Esophagus squamous epithelium (tissue), 5 donors: ENCODE measurements around the gene DAD1. TPM values are rescaled to one million over a fixed set of nuclear protein-coding genes. Genes with fewer than 3 reads are reported as not detected.

Experiments
- DNase-seq: peaks from one replicate; lab custom pipeline; 2025; lab: John Stamatoyannopoulos, UW
- H3K27ac ChIP-seq, 4 donors: fragments of 200-600 bp; sonication (generic); one replicate each; pipeline ENCODE4 v1.5.1; 2016 to 2019; ENCODE audit warnings: mild to moderate bottlenecking in 1 of 4
- H3K27me3 ChIP-seq, 4 donors: fragments of 200-600 bp; sonication (generic); 1 replicate in 3 of 4; 2 replicates in 1 of 4; pipeline versions ENCODE4 v1.5.1 to v1.6.0; 2017 to 2021; ENCODE audit warnings: antibody characterized with exemption in 1 of 4
- H3K36me3 ChIP-seq, 3 donors: fragments of 200-600 bp; sonication (generic); one replicate each; pipeline ENCODE4 v1.5.1; 2016 to 2019
- H3K4me1 ChIP-seq, 3 donors: fragments of 200-600 bp; sonication (generic); one replicate each; pipeline ENCODE4 v1.5.1; 2017 to 2019
- H3K4me3 ChIP-seq, 4 donors: fragments of 200-600 bp; sonication (generic); 1 replicate in 3 of 4; 2 replicates in 1 of 4; pipeline ENCODE4 v1.5.1; 2016 to 2019; ENCODE audit warnings: mild to moderate bottlenecking in 2 of 4, moderate library complexity in 1 of 4
- H3K9me3 ChIP-seq, 3 donors: fragments of 200-600 bp; sonication (generic); one replicate each; pipeline ENCODE4 v1.5.1; 2016 to 2019
- POLR2A ChIP-seq, 4 donors: fragments of 450-650 bp; IDR thresholded peaks; one replicate each; pipeline ENCODE4 v1.6.1; 2017; ENCODE audit warnings: antibody characterized with exemption in 4 of 4, mild to moderate bottlenecking in 4 of 4, moderate library complexity in 3 of 4
- WGBS, 2 donors: methylation state at CpG; one replicate each; pipeline ENCODE4 v1.1.5; 2018; 5-methylcytosine and 5-hydroxymethylcytosine counted together
- intact Hi-C: fragments of 100-400 bp; cut with DNase I; formaldehyde crosslinking; loops from one replicate; pipeline ENCODE4 v1.15.0; 2022
- total RNA-seq, 4 donors: library from RNA; depleted of rRNA; stranded (reverse); fragments of >200 nt; gene quantifications; one replicate each; pipeline ENCODE4 v1.1.0, GENCODE V29; 2016
- TF ChIP-seq, protein P1 (sequence below), 6 experiments: fragments of 450-650 bp in 4 of 6; fragments of 200-600 bp in 2 of 6; sonication (generic) in 2 of 6; IDR thresholded peaks; one replicate each; pipeline ENCODE4 v1.5.1; 2016 to 2019; ENCODE audit warnings: antibody characterized with exemption in 6 of 6, mild to moderate bottlenecking in 4 of 6, moderate library complexity in 4 of 6
- donor health status: DM: yes; HTN: yes; CAD: no.

DAD1 gene
- total RNA-seq, 4 donors from 2014 or later: 174 to 280 (median 225) TPM

DNA sequence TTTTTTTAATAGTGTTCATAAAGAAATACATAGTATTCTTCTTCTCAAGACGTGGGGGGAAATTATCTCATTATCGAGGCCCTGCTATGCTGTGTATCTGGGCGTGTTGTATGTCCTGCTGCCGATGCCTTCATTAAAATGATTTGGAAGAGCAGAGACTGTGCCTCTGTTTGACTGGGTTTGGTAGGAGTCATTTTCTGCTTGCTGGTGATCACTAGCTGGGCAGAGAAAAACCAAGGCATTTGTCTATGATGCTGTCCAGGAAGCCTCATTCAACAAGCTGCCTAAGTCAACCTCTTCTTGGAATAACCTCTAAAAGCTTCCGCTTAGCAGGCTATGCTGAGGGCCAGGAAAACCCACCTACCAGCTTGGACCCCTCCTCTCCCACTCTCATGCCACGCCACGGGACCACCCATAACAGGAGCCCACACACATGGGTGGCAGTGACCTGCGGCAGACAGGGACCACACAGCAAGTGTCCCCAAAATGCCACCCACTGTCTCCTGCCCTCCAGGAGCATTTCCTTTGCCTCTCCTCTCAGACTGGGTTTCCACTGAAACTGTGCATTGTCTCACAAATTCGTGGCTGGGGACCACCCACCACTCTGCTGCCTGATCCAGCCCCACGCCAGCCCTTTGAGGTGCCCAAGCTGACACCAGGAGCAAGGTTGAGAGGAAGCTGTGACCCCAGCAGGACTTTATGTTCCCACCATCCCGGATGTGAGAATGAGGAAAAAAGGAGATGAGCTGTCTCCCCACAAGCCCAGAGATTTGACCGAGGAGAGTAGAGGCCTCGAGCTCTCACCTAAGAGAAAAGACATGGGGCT, 36.8 kb downstream of the DAD1 start:
- intact Hi-C loops: loop anchor here (10.0 kb wide), 2 partner anchors 103 to 167 kb away; no protein-coding TSS in a partner anchor
- H3K27ac ChIP-seq: peak overlapping the region in 3 of 4 donors; percentile 4 to 44 (median 26)
- no peaks in the 10 kb centered on the region for H3K36me3 ChIP-seq
- no peaks in the 10 kb centered on the region for H3K9me3 ChIP-seq
- H3K4me1 ChIP-seq: peaks cover 13 to 71% (median 17%) of the 10 kb centered on the region in 3 donors
- TF ChIP-seq, protein P1, sequence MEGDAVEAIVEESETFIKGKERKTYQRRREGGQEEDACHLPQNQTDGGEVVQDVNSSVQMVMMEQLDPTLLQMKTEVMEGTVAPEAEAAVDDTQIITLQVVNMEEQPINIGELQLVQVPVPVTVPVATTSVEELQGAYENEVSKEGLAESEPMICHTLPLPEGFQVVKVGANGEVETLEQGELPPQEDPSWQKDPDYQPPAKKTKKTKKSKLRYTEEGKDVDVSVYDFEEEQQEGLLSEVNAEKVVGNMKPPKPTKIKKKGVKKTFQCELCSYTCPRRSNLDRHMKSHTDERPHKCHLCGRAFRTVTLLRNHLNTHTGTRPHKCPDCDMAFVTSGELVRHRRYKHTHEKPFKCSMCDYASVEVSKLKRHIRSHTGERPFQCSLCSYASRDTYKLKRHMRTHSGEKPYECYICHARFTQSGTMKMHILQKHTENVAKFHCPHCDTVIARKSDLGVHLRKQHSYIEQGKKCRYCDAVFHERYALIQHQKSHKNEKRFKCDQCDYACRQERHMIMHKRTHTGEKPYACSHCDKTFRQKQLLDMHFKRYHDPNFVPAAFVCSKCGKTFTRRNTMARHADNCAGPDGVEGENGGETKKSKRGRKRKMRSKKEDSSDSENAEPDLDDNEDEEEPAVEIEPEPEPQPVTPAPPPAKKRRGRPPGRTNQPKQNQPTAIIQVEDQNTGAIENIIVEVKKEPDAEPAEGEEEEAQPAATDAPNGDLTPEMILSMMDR (IDR thresholded peaks at IDR 0.05): no peak
- no peak for TF ChIP-seq POLR2A (IDR thresholded peaks at IDR 0.05)
- no peaks in the 10 kb centered on the region for H3K27me3 ChIP-seq
- WGBS, 2 donors: 69 to 82% methylated on average over 8 to 11 of the region's 13 CpGs
- no peak for DNase-seq
- no peak overlapping the region for H3K4me3 ChIP-seq

DNA sequence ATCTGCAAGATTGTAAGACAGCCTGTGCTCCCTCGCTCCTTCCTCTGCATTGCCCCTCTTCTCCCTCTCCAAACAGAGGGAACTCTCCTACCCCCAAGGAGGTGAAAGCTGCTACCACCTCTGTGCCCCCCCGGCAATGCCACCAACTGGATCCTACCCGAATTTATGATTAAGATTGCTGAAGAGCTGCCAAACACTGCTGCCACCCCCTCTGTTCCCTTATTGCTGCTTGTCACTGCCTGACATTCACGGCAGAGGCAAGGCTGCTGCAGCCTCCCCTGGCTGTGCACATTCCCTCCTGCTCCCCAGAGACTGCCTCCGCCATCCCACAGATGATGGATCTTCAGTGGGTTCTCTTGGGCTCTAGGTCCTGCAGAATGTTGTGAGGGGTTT, 37.4 kb downstream of the DAD1 start:
- peaks cover 11 to 71% (median 19%) of the 10 kb centered on the region in 3 donors for H3K4me1 ChIP-seq
- no peak for DNase-seq
- intact Hi-C loops: loop anchor here (10.0 kb wide), 2 partner anchors 103 to 167 kb away; no protein-coding TSS in a partner anchor
- no peak overlapping the region for H3K4me3 ChIP-seq
- no peaks in the 10 kb centered on the region for H3K9me3 ChIP-seq
- H3K27me3 ChIP-seq: no peaks in the 10 kb centered on the region
- WGBS, 2 donors: 36 to 40% methylated on average over 5 of the region's 5 CpGs
- TF ChIP-seq, protein P1 (IDR thresholded peaks at IDR 0.05): no peak
- TF ChIP-seq POLR2A (IDR thresholded peaks at IDR 0.05): no peak
- H3K27ac ChIP-seq: peak overlapping the region in 2 of 4 donors; percentile 19 to 44
- no peaks in the 10 kb centered on the region for H3K36me3 ChIP-seq

DNA sequence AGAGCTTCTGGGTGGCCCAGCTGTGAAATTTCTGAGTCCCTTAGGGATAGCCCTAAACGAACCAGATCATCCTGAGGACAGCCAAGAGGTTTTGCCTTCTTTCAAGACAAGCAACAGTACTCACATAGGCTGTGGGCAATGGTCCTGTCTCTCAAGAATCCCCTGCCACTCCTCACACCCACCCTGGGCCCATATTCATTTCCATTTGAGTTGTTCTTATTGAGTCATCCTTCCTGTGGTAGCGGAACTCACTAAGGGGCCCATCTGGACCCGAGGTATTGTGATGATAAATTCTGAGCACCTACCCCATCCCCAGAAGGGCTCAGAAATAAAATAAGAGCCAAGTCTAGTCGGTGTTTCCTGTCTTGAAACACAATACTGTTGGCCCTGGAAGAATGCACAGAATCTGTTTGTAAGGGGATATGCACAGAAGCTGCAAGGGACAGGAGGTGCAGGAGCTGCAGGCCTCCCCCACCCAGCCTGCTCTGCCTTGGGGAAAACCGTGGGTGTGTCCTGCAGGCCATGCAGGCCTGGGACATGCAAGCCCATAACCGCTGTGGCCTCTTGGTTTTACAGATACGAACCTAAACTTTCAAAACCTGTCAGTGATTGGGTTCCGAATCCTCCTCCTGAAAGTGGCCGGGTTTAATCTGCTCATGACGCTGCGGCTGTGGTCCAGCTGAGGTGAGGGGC, 38.9 kb downstream of the DAD1 start:
- WGBS, 2 donors: 67 to 74% methylated on average over 4 to 8 of the region's 11 CpGs
- H3K36me3 ChIP-seq: no peaks in the 10 kb centered on the region
- H3K9me3 ChIP-seq: no peaks in the 10 kb centered on the region
- intact Hi-C loops: loop anchor here (10.0 kb wide), 2 partner anchors 105 to 165 kb away; no protein-coding TSS in a partner anchor
- peaks cover 7 to 68% (median 22%) of the 10 kb centered on the region in 3 donors for H3K4me1 ChIP-seq
- no peak for DNase-seq
- H3K4me3 ChIP-seq: no peak overlapping the region
- TF ChIP-seq, protein P1 (IDR thresholded peaks at IDR 0.05): no peak
- no peak for TF ChIP-seq POLR2A (IDR thresholded peaks at IDR 0.05)
- peak overlapping the region in 3 of 4 donors; percentile 17 to 55 (median 43) for H3K27ac ChIP-seq
- no peaks in the 10 kb centered on the region for H3K27me3 ChIP-seq

DNA sequence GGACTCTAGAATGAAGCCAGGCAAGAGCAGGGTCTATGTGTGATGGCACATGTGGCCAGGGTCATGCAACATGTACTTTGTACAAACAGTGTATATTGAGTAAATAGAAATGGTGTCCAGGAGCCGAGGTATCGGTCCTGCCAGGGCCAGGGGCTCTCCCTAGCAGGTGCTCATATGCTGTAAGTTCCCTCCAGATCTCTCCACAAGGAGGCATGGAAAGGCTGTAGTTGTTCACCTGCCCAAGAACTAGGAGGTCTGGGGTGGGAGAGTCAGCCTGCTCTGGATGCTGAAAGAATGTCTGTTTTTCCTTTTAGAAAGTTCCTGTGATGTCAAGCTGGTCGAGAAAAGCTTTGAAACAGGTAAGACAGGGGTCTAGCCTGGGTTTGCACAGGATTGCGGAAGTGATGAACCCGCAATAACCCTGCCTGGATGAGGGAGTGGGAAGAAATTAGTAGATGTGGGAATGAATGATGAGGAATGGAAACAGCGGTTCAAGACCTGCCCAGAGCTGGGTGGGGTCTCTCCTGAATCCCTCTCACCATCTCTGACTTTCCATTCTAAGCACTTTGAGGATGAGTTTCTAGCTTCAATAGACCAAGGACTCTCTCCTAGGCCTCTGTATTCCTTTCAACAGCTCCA, 39.6 kb downstream of the DAD1 start:
- 78 to 82% methylated on average over 6 of the region's 6 CpGs for WGBS, 2 donors
- TF ChIP-seq, protein P1 (IDR thresholded peaks at IDR 0.05): no peak
- no peak for TF ChIP-seq POLR2A (IDR thresholded peaks at IDR 0.05)
- intact Hi-C loops: no loop called here
- Histone ChIP-seq H3K27me3 (no peaks in the 10 kb centered on the region), H3K4me1 (peaks cover 7 to 71% (median 22%) of the 10 kb centered on the region in 3 donors), H3K9me3 (no peaks in the 10 kb centered on the region), H3K36me3 (no peaks in the 10 kb centered on the region), H3K4me3 (no peak overlapping the region), H3K27ac (peak overlapping the region in 3 of 4 donors; percentile 17 to 55 (median 43))
- DNase-seq: no peak
